Measurements from ENCODE around the gene C11orf71. TPM values are rescaled to one million over a fixed set of nuclear protein-coding genes. Genes with fewer than 3 reads are reported as not detected.

Gene C11orf71
- total and polyA plus RNA-seq, 9 of the 15 experiments (the other 6 are each of a cell fraction or from before 2014, with no cell fraction given): 2.9 to 15.1 (median 9.1) TPM

- TF ChIP-seq CTCFL (IDR thresholded peaks at IDR 0.05; ENCODE audit: borderline replicate concordance, insufficient read depth, low read depth, low read length, poor library complexity, severe bottlenecking) (peak; percentile 96), NR2F6 (CRISPR knock-in tag; IDR thresholded peaks at IDR 0.05) (no peak), NR4A1 (CRISPR knock-in tag; IDR thresholded peaks at IDR 0.05) (no peak), NR4A1 (tag; IDR thresholded peaks at IDR 0.05) (no peak), SAFB2 (IDR thresholded peaks at IDR 0.05; ENCODE audit: borderline replicate concordance, low read depth, low read length, severe bottlenecking) (no peak), RFX5 (IDR thresholded peaks at IDR 0.05; ENCODE audit: low read depth, low read length) (no peak), THAP7 (CRISPR knock-in tag; IDR thresholded peaks at IDR 0.05) (no peak), CBX1 (IDR thresholded peaks at IDR 0.05; ENCODE audit: low read depth) (no peak; the same call in 1 of the 2 replicates), ETV6 (IDR thresholded peaks at IDR 0.05; ENCODE audit: borderline replicate concordance in 1 of 2, low read depth in 2 of 2, low read length in 1 of 2) (no peak), ETV6 (CRISPR knock-in tag; IDR thresholded peaks at IDR 0.05; ENCODE audit: borderline replicate concordance) (no peak), ZBTB9 (CRISPR knock-in tag; IDR thresholded peaks at IDR 0.05) (peak; percentile 48; the same call in 1 of the 2 replicates), CCAR2 (IDR thresholded peaks at IDR 0.05; ENCODE audit: low read depth, low read length) (no peak), ZFX (CRISPR knock-in tag; IDR thresholded peaks at IDR 0.05) (peak; percentile 56), CHD2 (IDR thresholded peaks at IDR 0.05; ENCODE audit: low read depth, low read length) (no peak), ZNF3 (CRISPR knock-in tag; IDR thresholded peaks at IDR 0.05) (no peak)
- TF ChIP-seq, protein P1, sequence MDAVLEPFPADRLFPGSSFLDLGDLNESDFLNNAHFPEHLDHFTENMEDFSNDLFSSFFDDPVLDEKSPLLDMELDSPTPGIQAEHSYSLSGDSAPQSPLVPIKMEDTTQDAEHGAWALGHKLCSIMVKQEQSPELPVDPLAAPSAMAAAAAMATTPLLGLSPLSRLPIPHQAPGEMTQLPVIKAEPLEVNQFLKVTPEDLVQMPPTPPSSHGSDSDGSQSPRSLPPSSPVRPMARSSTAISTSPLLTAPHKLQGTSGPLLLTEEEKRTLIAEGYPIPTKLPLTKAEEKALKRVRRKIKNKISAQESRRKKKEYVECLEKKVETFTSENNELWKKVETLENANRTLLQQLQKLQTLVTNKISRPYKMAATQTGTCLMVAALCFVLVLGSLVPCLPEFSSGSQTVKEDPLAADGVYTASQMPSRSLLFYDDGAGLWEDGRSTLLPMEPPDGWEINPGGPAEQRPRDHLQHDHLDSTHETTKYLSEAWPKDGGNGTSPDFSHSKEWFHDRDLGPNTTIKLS (IDR thresholded peaks at IDR 0.05; ENCODE audit: borderline replicate concordance, low read depth): peak; percentile 96
- TF ChIP-seq, protein P2, sequence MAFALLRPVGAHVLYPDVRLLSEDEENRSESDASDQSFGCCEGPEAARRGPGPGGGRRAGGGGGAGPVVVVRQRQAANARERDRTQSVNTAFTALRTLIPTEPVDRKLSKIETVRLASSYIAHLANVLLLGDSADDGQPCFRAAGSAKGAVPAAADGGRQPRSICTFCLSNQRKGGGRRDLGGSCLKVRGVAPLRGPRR (CRISPR knock-in tag; IDR thresholded peaks at IDR 0.05): no peak
Measured at GRCh38 chr11:114439229-114440120, 39.2 kb upstream of the C11orf71 start, which contains the start of gene REXO2 (continued).
